HEK293 (cell line): ENCODE results near the gene TTYH1.

Experiments used
- CTCF ChIA-PET: fragments of 350-600 bp; formaldehyde crosslinking; extraction: SDS; loops from one replicate; lab custom pipeline; 2021; ENCODE audit warnings: antibody characterized with exemption; lab: Yijun Ruan, JAX
- POLR2A ChIA-PET: fragments of 300-600 bp; formaldehyde crosslinking; extraction: SDS; loops from one replicate; lab custom pipeline; 2020; ENCODE audit warnings: antibody characterized with exemption, inconsistent platforms; lab: Yijun Ruan, JAX
- H3K27ac ChIP-seq: fragments of 200-500 bp; sonication (Bioruptor generic); 2 replicates; pipeline ENCODE4 v1.5.1; 2014; ENCODE audit warnings: low read depth, low read length, control low read depth, inconsistent platforms; ENCODE audit errors: extremely low read depth
- H3K36me3 ChIP-seq, 2 experiments: fragments of 200-500 bp in 1 of 2; sonication (Bioruptor generic) in 1 of 2; 1 replicate in 1 of 2; 2 replicates in 1 of 2; pipeline ENCODE4 v1.5.1; 2014 to 2017; ENCODE audit warnings: inconsistent platforms in 2 of 2, low read length in 2 of 2; ENCODE audit not compliant: control insufficient read depth in 2 of 2, insufficient read depth in 1 of 2
- H3K4me1 ChIP-seq: fragments of 200-500 bp; sonication (Bioruptor generic); 2 replicates; pipeline ENCODE4 v1.5.1; 2014; ENCODE audit warnings: mild to moderate bottlenecking, low read length, inconsistent platforms; ENCODE audit not compliant: control insufficient read depth, insufficient read depth
- H3K4me3 ChIP-seq: 2 replicates; pipeline ENCODE4 v1.5.1; 2011; ENCODE audit warnings: low read depth, mild to moderate bottlenecking, control low read depth, low read length, moderate library complexity
- H3K9me3 ChIP-seq: fragments of 200-500 bp; sonication (Bioruptor generic); 2 replicates; pipeline ENCODE4 v1.5.1; 2014; ENCODE audit warnings: low read depth, low read length, inconsistent platforms; ENCODE audit not compliant: control insufficient read depth, insufficient read depth
- KLF16 ChIP-seq: fragments of 450-650 bp; formaldehyde crosslinking; IDR thresholded peaks from 2 replicates; pipeline ENCODE4 v1.5.1; 2017; ENCODE audit warnings: missing biosample characterization, missing genetic modification characterization
- PATZ1 ChIP-seq: fragments of 450-650 bp; formaldehyde crosslinking; IDR thresholded peaks from 2 replicates; pipeline ENCODE4 v1.5.1; 2016; ENCODE audit warnings: missing biosample characterization, missing genetic modification characterization
- SETDB1 ChIP-seq: IDR thresholded peaks from one replicate; pipeline ENCODE4 v1.6.1; 2017; ENCODE audit warnings: mild to moderate bottlenecking, low read length, moderate library complexity, mixed read lengths; ENCODE audit not compliant: insufficient read length
- ZBTB17 ChIP-seq: fragments of 450-650 bp; formaldehyde crosslinking; IDR thresholded peaks from 2 replicates; pipeline ENCODE4 v1.5.1; 2016; ENCODE audit warnings: missing biosample characterization, missing genetic modification characterization
- ZIC2 ChIP-seq: fragments of 450-650 bp; formaldehyde crosslinking; IDR thresholded peaks from 2 replicates; pipeline ENCODE4 v1.5.1; 2016; ENCODE audit warnings: missing biosample characterization, missing genetic modification characterization
- ZNF175 ChIP-seq: fragments of 450-650 bp; formaldehyde crosslinking; IDR thresholded peaks from 2 replicates; pipeline ENCODE4 v1.5.1; 2016; ENCODE audit warnings: missing biosample characterization, missing genetic modification characterization
- ZNF311 ChIP-seq: fragments of 450-650 bp; formaldehyde crosslinking; IDR thresholded peaks from 2 replicates; pipeline ENCODE4 v1.5.1; 2017; ENCODE audit warnings: missing biosample characterization, missing genetic modification characterization, borderline replicate concordance
- ZNF473 ChIP-seq: fragments of 450-650 bp; formaldehyde crosslinking; IDR thresholded peaks from 2 replicates; pipeline ENCODE4 v1.5.1; 2017; ENCODE audit warnings: missing biosample characterization, missing genetic modification characterization
- ZNF596 ChIP-seq: fragments of 450-650 bp; IDR thresholded peaks from 2 replicates; pipeline ENCODE4 v1.5.0; 2018; ENCODE audit warnings: missing biosample characterization, mild to moderate bottlenecking, missing genetic modification characterization, moderate library complexity
- TF ChIP-seq, protein P1 (sequence below): fragments of 450-650 bp; formaldehyde crosslinking; IDR thresholded peaks from 2 replicates; pipeline ENCODE4 v1.5.1; 2016; ENCODE audit warnings: missing biosample characterization, missing genetic modification characterization
- TF ChIP-seq, protein P2 (sequence below): fragments of 450-650 bp; formaldehyde crosslinking; IDR thresholded peaks from 2 replicates; pipeline ENCODE4 v1.5.1; 2016; ENCODE audit warnings: missing biosample characterization, missing genetic modification characterization
- TF ChIP-seq, protein P3 (sequence below): fragments of 450-650 bp; formaldehyde crosslinking; IDR thresholded peaks from 2 replicates; pipeline ENCODE4 v1.5.1; 2017; ENCODE audit warnings: missing biosample characterization, missing genetic modification characterization

TTYH1 gene

DNA sequence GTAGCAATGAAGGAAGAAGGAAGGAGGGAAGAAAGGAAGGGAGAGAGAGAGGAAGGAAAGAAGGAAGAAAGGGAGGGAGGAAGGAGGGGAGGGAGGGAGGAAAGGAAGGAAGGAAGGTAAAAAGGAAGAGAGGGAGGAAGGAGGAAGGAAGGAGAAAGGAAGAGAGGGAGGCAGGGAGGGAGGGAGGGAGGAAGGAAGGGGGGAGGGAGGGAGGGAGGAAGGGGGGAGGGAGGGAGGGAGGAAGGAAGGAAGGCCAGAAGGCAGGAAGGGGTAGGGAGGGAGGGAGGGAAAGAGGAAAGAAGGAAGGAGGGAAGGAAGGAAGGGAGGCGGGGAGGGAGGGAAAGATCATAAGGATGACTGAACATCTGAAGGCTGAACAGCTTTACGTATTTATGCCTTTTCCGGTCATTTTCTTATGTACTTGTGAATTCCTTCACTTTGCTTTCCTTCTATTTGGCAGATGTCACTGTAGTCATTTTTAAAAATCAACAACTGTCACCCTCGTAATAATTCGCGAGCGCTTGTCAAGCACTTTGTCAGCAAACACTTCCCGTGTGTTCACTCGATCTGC lies 6.7 kb upstream of the TTYH1 start (continued):
- TF ChIP-seq, protein P1, sequence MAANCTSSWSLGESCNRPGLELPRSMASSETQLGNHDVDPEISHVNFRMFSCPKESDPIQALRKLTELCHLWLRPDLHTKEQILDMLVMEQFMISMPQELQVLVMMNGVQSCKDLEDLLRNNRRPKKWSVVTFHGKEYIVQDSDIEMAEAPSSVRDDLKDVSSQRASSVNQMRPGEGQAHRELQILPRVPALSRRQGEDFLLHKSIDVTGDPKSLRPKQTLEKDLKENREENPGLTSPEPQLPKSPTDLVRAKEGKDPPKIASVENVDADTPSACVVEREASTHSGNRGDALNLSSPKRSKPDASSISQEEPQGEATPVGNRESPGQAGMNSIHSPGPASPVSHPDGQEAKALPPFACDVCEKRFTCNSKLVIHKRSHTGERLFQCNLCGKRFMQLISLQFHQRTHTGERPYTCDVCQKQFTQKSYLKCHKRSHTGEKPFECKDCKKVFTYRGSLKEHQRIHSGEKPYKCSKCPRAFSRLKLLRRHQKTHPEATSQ (tag by site-specific recombination), result no peak
- no peak for TF ChIP-seq ZNF473 (tag by site-specific recombination)
- no peak for TF ChIP-seq SETDB1
- no peak for TF ChIP-seq PATZ1 (tag by site-specific recombination)
- TF ChIP-seq ZNF175, result no peak
- TF ChIP-seq, protein P2, sequence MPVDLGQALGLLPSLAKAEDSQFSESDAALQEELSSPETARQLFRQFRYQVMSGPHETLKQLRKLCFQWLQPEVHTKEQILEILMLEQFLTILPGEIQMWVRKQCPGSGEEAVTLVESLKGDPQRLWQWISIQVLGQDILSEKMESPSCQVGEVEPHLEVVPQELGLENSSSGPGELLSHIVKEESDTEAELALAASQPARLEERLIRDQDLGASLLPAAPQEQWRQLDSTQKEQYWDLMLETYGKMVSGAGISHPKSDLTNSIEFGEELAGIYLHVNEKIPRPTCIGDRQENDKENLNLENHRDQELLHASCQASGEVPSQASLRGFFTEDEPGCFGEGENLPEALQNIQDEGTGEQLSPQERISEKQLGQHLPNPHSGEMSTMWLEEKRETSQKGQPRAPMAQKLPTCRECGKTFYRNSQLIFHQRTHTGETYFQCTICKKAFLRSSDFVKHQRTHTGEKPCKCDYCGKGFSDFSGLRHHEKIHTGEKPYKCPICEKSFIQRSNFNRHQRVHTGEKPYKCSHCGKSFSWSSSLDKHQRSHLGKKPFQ (tag by site-specific recombination), result no peak

DNA sequence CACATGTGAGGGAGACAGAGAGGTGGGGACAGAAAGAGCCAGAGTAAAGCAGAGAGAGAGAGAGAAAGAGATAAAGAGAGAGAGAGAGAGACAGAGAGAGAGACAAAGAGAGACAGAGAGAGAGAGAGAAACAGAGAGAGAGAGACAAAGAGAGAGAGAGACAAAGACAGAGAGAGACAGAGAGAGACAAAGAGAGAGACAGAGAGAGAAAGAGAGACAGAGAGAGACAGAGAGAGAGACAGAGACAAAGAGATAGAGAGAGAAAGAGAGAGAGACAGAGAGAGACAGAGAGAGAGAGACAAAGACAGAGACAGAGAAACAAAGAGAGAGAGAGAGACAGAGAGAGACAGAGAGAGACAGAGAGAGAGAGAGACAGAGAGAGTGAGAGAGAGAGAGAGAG lies 4.2 kb upstream of the TTYH1 start:
- Histone ChIP-seq H3K27ac (no peak overlapping the region), H3K36me3 (no peaks in the 10 kb centered on the region), H3K4me3 (no peak overlapping the region), H3K9me3 (0 out of 2 replicates have a peak, but pooled peaks cover 2% of the 10 kb centered on the region), H3K4me1 (no peaks in the 10 kb centered on the region; the same call in 1 of the 2 replicates)
- CTCF ChIA-PET, result interaction anchor here (0.6 to 2.0 kb wide), 3 partner anchors 20 to 470 kb away, joined by 3 to 7 read pairs (median 3); no protein-coding TSS in a partner anchor
- TF ChIP-seq ZBTB17 (tag by site-specific recombination) (0 out of 2 replicates have a peak, but pooled peaks have one; percentile 4), ZNF596 (tag by site-specific recombination) (peak; percentile 99)
- TF ChIP-seq, protein P3, sequence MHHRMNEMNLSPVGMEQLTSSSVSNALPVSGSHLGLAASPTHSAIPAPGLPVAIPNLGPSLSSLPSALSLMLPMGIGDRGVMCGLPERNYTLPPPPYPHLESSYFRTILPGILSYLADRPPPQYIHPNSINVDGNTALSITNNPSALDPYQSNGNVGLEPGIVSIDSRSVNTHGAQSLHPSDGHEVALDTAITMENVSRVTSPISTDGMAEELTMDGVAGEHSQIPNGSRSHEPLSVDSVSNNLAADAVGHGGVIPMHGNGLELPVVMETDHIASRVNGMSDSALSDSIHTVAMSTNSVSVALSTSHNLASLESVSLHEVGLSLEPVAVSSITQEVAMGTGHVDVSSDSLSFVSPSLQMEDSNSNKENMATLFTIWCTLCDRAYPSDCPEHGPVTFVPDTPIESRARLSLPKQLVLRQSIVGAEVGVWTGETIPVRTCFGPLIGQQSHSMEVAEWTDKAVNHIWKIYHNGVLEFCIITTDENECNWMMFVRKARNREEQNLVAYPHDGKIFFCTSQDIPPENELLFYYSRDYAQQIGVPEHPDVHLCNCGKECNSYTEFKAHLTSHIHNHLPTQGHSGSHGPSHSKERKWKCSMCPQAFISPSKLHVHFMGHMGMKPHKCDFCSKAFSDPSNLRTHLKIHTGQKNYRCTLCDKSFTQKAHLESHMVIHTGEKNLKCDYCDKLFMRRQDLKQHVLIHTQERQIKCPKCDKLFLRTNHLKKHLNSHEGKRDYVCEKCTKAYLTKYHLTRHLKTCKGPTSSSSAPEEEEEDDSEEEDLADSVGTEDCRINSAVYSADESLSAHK (tag by site-specific recombination), result no peak
- POLR2A ChIA-PET, result no interaction called here

DNA sequence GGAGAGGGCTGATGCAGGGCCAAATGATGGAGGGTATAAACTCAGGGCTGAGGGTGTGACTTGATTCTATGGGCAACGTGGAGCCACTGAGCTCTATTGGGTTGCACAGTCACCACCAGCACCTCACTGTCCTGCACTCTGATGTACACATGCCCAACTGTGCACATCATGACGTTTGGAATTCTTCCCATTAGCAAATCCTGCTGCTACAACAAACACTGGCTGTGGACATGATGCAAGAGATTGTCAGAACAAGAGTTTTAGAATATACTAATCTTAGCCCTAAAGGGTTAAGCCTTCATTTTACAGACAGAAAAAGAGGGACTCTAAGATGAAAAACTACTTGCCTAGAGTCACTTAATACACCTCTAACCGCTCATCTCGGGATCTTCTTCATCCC lies 2.4 kb upstream of the TTYH1 start:
- CTCF ChIA-PET, result no interaction called here
- Histone ChIP-seq H3K27ac (no peak overlapping the region), H3K4me3 (no peak overlapping the region), H3K36me3 (no peaks in the 10 kb centered on the region), H3K9me3 (0 out of 2 replicates have a peak, but pooled peaks cover 2% of the 10 kb centered on the region), H3K4me1 (no peaks in the 10 kb centered on the region; the same call in 1 of the 2 replicates)
- TF ChIP-seq ZIC2 (peak; percentile 31; the same call in 1 of the 2 replicates), ZNF311 (tag by site-specific recombination) (no peak), KLF16 (tag by site-specific recombination) (no peak)
- POLR2A ChIA-PET, result no interaction called here
